A549 (cell line): ENCODE results near the gene APBB2.

Source experiments
- JUN ChIP-seq, 2 experiments: fragments of >200 bp; sonication (Bioruptor Twin); formaldehyde crosslinking; IDR thresholded peaks; 2 replicates in 1 of 2; 3 replicates in 1 of 2; pipeline ENCODE4 v1.6.1; 2016 to 2017
- MAZ ChIP-seq: fragments of 150-350 bp; IDR thresholded peaks from 2 replicates; pipeline ENCODE4 v1.6.1; 2014; ENCODE audit warnings: antibody characterized with exemption, low read depth, low read length, borderline replicate concordance

DNA sequence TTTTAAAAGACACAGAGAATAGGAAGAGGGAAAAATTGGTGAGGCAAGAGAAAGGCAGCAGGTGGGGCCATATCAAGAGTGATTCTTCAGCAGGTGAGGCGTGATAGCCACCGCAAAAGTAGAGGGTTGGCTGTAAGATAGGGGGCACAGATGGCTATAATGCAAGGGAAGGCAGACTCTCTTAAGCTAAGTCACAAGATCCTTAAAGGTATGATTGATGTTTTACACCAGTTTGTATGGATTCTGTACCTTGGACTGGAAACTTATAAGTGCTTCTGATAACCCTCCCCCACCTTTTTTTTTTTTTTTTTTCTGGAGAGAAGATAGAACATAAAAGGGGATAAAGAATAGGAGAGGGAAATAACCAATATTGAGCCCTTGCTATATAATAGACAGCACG lies 424.6 kb downstream of the APBB2 start:
- no peak for TF ChIP-seq MAZ
- TF ChIP-seq JUN (IDR thresholded peaks at IDR 0.05): no peak
